ENCODE data around the gene TBRG1.

Gene TBRG1
- 92.1 to 152 (median 105) reads per million in 9 experiments for total RNA-seq

- no peaks in the 10 kb centered on the region for H3K9me3 Mint-ChIP-seq
- H3K36me3 Mint-ChIP-seq (ENCODE audit: insufficient read depth) = peaks cover 15% of the 10 kb centered on the region
- H3K4me1 Mint-ChIP-seq (ENCODE audit: low read depth in 2 of 2) = peaks cover 18 to 33% of the 10 kb centered on the region in 2 donors
- peak; percentile 95 for ATAC-seq (replicated peaks)
- peak within 1 kb of the TSS; percentile 99 for H3K27ac Mint-ChIP-seq
- peak within 1 kb of the TSS; percentile 92 to 95 for H3K4me3 Mint-ChIP-seq
- peak; percentile 65 to 73 (median 66) for DNase-seq
- H3K27me3 Mint-ChIP-seq = peaks cover 8 to 19% of the 10 kb centered on the region in 2 donors
Observed at GRCh38 chr11:124622531-124623451, at the start of gene TBRG1. Gene TBRG1 (plus strand): TSS chr11:124622864. CDS start chr11:124623084, 220 bp downstream.

GRCh38 chr11:124577716-124578427 is 44.8 kb upstream of the TBRG1 start:
- no peak for DNase-seq

GRCh38 chr11:124578761-124579160 is 43.9 kb upstream of the TBRG1 start:
- Mint-ChIP-seq H3K36me3 (ENCODE audit: insufficient read depth) (no peaks in the 10 kb centered on the region), H3K27me3 (peaks cover 13 to 43% of the 10 kb centered on the region in 2 donors), H3K4me3 (no peak overlapping the region), H3K4me1 (ENCODE audit: low read depth in 2 of 2) (no peaks in the 10 kb centered on the region), H3K9me3 (no peaks in the 10 kb centered on the region), H3K27ac (no peak overlapping the region)
- no peak for ATAC-seq (replicated peaks)
- no peak for DNase-seq

More at GRCh38 chr11:124577716-124578427, 44.8 kb upstream of the TBRG1 start:
- Mint-ChIP-seq H3K36me3 (ENCODE audit: insufficient read depth) (no peaks in the 10 kb centered on the region), H3K9me3 (no peaks in the 10 kb centered on the region), H3K4me1 (ENCODE audit: low read depth in 2 of 2) (no peaks in the 10 kb centered on the region), H3K27me3 (peaks cover 13 to 43% of the 10 kb centered on the region in 2 donors), H3K4me3 (no peak overlapping the region), H3K27ac (no peak overlapping the region)
- no peak for ATAC-seq (replicated peaks)

GRCh38 chr11:124581817-124582216 is 40.8 kb upstream of the TBRG1 start:
- ATAC-seq (replicated peaks) (no peak), DNase-seq (no peak)
- H3K4me3 Mint-ChIP-seq = no peak overlapping the region
- no peaks in the 10 kb centered on the region for H3K9me3 Mint-ChIP-seq
- peaks cover 6 to 36% of the 10 kb centered on the region in 2 donors for H3K27me3 Mint-ChIP-seq
- no peaks in the 10 kb centered on the region for H3K4me1 Mint-ChIP-seq (ENCODE audit: low read depth in 2 of 2)
- no peak overlapping the region for H3K27ac Mint-ChIP-seq
- no peaks in the 10 kb centered on the region for H3K36me3 Mint-ChIP-seq (ENCODE audit: insufficient read depth)

- H3K4me3 Mint-ChIP-seq = no peak overlapping the region
- DNase-seq (no peak), ATAC-seq (replicated peaks) (no peak)
- H3K27ac Mint-ChIP-seq = no peak overlapping the region
- peaks cover 14 to 43% of the 10 kb centered on the region in 2 donors for H3K27me3 Mint-ChIP-seq
- no peaks in the 10 kb centered on the region for H3K9me3 Mint-ChIP-seq
- H3K36me3 Mint-ChIP-seq (ENCODE audit: insufficient read depth) = no peaks in the 10 kb centered on the region
- no peaks in the 10 kb centered on the region for H3K4me1 Mint-ChIP-seq (ENCODE audit: low read depth in 2 of 2)
Observed at GRCh38 chr11:124582565-124582964, 40.1 kb upstream of the TBRG1 start.

- Mint-ChIP-seq H3K27ac (no peak overlapping the region), H3K9me3 (no peaks in the 10 kb centered on the region), H3K4me1 (ENCODE audit: low read depth in 2 of 2) (no peaks in the 10 kb centered on the region), H3K36me3 (ENCODE audit: insufficient read depth) (no peaks in the 10 kb centered on the region), H3K4me3 (no peak overlapping the region), H3K27me3 (peaks cover 20 to 41% of the 10 kb centered on the region in 2 donors)
- ATAC-seq (replicated peaks) (no peak), DNase-seq (no peak)
Observed at GRCh38 chr11:124583781-124584180, 38.9 kb upstream of the TBRG1 start.

GRCh38 chr11:124584681-124585372 is 37.8 kb upstream of the TBRG1 start:
- DNase-seq = no peak
- H3K27ac Mint-ChIP-seq = no peak overlapping the region
- H3K36me3 Mint-ChIP-seq (ENCODE audit: insufficient read depth) = no peaks in the 10 kb centered on the region
- no peaks in the 10 kb centered on the region for H3K4me1 Mint-ChIP-seq (ENCODE audit: low read depth in 2 of 2)
- ATAC-seq (replicated peaks) = no peak
- H3K4me3 Mint-ChIP-seq = no peak overlapping the region
- no peaks in the 10 kb centered on the region for H3K9me3 Mint-ChIP-seq
- peaks cover 20 to 44% of the 10 kb centered on the region in 2 donors for H3K27me3 Mint-ChIP-seq

GRCh38 chr11:124586238-124586860 is 36.3 kb upstream of the TBRG1 start:
- H3K9me3 Mint-ChIP-seq = no peaks in the 10 kb centered on the region
- no peak overlapping the region for H3K4me3 Mint-ChIP-seq
- no peak for ATAC-seq (replicated peaks)
- no peak overlapping the region for H3K27ac Mint-ChIP-seq
- H3K36me3 Mint-ChIP-seq (ENCODE audit: insufficient read depth) = no peaks in the 10 kb centered on the region
- H3K27me3 Mint-ChIP-seq = peaks cover 20 to 44% of the 10 kb centered on the region in 2 donors
- H3K4me1 Mint-ChIP-seq (ENCODE audit: low read depth in 2 of 2) = no peaks in the 10 kb centered on the region
- peak; percentile 4 to 15 (median 7) for DNase-seq

- ATAC-seq (replicated peaks) (no peak), DNase-seq (no peak)
- Mint-ChIP-seq H3K9me3 (no peaks in the 10 kb centered on the region), H3K27ac (no peak overlapping the region), H3K27me3 (peaks cover 27 to 48% of the 10 kb centered on the region in 2 donors), H3K4me1 (ENCODE audit: low read depth in 2 of 2) (no peaks in the 10 kb centered on the region), H3K4me3 (no peak overlapping the region), H3K36me3 (ENCODE audit: insufficient read depth) (peaks cover 3% of the 10 kb centered on the region)
Observed at GRCh38 chr11:124591430-124591829, 31.2 kb upstream of the TBRG1 start.

GRCh38 chr11:124592627-124593026 is 30.0 kb upstream of the TBRG1 start:
- Mint-ChIP-seq H3K9me3 (no peaks in the 10 kb centered on the region), H3K4me3 (no peak overlapping the region), H3K27me3 (peaks cover 28 to 46% of the 10 kb centered on the region in 2 donors), H3K36me3 (ENCODE audit: insufficient read depth) (peaks cover 3% of the 10 kb centered on the region), H3K4me1 (ENCODE audit: low read depth in 2 of 2) (no peaks in the 10 kb centered on the region), H3K27ac (no peak overlapping the region)
- ATAC-seq (replicated peaks) = no peak
- no peak for DNase-seq

- no peak for ATAC-seq (replicated peaks)
- H3K4me3 Mint-ChIP-seq = no peak overlapping the region
- no peaks in the 10 kb centered on the region for H3K9me3 Mint-ChIP-seq
- H3K27me3 Mint-ChIP-seq = peaks cover 32 to 48% of the 10 kb centered on the region in 2 donors
- H3K4me1 Mint-ChIP-seq (ENCODE audit: low read depth in 2 of 2) = no peaks in the 10 kb centered on the region
- DNase-seq = no peak
- H3K36me3 Mint-ChIP-seq (ENCODE audit: insufficient read depth) = peaks cover 3% of the 10 kb centered on the region
- H3K27ac Mint-ChIP-seq = no peak overlapping the region
Observed at GRCh38 chr11:124595302-124595701, 27.4 kb upstream of the TBRG1 start.

GRCh38 chr11:124597626-124598025 is 25.0 kb upstream of the TBRG1 start:
- Mint-ChIP-seq H3K4me1 (ENCODE audit: low read depth in 2 of 2) (no peaks in the 10 kb centered on the region), H3K27me3 (peaks cover 51 to 64% of the 10 kb centered on the region in 2 donors), H3K27ac (no peak overlapping the region), H3K4me3 (no peak overlapping the region), H3K36me3 (ENCODE audit: insufficient read depth) (peaks cover 3% of the 10 kb centered on the region), H3K9me3 (no peaks in the 10 kb centered on the region)
- DNase-seq (no peak), ATAC-seq (replicated peaks) (no peak)
